ENCODE data around the gene PTGES3L.

GRCh38 chr17:43013296-43013695, 33.4 kb upstream of the PTGES3L start:
- no peak for TF ChIP-seq IKZF4 (CRISPR knock-in tag; IDR thresholded peaks at IDR 0.05; ENCODE audit: borderline replicate concordance, low read depth, not compliant biosample characterization)
- no peak for TF ChIP-seq CBFB (CRISPR knock-in tag; IDR thresholded peaks at IDR 0.05)
- TF ChIP-seq NR1H2 (CRISPR knock-in tag; IDR thresholded peaks at IDR 0.05; ENCODE audit: borderline replicate concordance, low read depth): no peak
- TF ChIP-seq POLR2AphosphoS5 (IDR thresholded peaks at IDR 0.05; ENCODE audit: low read depth, low read length): no peak
- no peak for TF ChIP-seq MTA3 (CRISPR knock-in tag; IDR thresholded peaks at IDR 0.05)
- no peak for TF ChIP-seq TBP (CRISPR knock-in tag; IDR thresholded peaks at IDR 0.05)
- TF ChIP-seq TMF1 (CRISPR knock-in tag; IDR thresholded peaks at IDR 0.05; ENCODE audit: low read depth): no peak
- TF ChIP-seq EZH2 (conservative IDR thresholded peaks at IDR 0.05; ENCODE audit: low read depth, low read length): no peak
- TF ChIP-seq CTCF (CRISPR knock-in tag; IDR thresholded peaks at IDR 0.05): no peak
- no peak for TF ChIP-seq E2F5 (CRISPR knock-in tag; conservative IDR thresholded peaks at IDR 0.05)
- TF ChIP-seq ZNF572 (CRISPR knock-in tag; IDR thresholded peaks at IDR 0.05): no peak

Data from HepG2 (cell line).